ENCODE measurements around the gene PGAM1. TPM values are rescaled to one million over a fixed set of nuclear protein-coding genes. Genes with fewer than 3 reads are reported as not detected.
"Not testable (repeated sequence)": the region's sequence is repeated elsewhere in the genome, so short reads cannot be mapped to it uniquely, and the experiment has no call there.

Gene PGAM1
- total RNA-seq, 1 experiment from 2014 or later = 1,071 TPM

DNA sequence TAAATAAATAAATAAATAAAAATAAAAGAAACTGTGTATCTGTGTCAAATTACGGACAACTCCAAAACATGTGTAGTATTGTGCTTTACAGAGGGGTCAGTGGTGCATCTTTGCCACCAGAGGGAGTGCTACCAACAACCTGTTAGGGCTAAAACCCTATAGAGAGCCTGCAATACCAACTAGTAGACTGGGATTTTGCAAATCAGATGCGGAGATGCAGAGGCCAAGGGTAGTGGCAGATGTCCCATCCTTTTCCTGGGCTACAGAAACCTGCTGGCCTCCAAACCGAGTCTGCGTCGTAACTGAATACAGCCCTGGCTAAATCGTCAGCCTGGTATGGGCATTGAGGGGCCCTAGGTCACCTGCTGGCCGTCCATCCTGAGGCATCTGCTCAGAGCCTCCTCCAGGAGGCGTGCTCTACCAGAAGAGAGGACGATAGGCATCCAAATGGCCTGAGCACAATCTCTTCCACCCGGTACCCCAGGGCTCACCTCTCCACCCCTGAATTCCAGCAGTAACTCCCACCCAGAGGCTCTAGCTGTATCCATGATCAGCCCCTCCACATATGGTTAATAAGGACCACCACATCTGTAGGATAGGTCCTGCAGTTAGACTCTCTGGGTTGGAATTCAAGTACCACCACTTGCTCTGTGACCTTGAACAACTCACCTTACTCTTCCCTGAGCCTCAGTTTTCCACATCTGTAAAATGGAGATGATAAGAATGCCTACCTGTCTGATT is 18.6 kb upstream of the PGAM1 start:
- DNase-seq (ENCODE audit: low read depth) = peak; percentile 83

DNA sequence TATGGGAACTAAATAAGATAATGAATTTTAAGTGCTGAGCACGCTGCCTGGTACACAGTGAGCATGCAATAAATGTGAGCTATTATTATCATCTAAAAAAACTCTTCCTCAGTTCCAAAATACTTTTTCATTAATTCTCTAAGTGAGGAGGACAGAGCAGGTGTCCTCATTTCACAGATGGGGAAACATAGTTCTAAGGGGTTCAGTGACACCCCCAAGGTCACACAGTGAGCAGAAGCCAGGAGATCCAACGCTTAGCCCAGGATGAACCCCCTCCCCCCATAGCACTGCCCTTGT is 18.1 kb upstream of the PGAM1 start:
- DNase-seq (ENCODE audit: low read depth) = no peak

DNA sequence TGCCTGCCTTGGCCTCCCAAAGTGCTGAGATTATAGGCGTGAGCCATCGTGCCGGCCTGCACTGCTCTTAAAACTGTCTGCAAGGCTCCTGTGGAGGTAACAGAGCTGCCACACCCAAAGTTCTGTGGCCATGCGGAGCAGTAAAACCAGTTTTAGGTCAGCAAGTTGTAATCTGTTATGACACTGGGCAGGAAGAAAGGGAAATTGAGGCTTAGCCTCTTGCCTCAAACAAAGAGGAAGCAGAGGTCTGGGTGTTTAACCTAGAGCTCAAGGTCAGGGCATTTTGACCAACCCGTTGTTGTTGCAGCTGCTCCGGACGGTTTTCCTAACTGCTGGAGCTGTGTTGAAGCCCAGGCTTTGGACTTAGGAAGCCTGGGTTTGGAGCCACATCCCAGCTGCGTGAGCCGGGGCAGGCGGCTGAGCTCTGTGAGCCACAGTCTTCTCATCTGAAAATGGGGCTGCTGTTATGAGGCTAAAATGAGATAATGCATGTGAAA is 17.4 kb upstream of the PGAM1 start:
- no peak for DNase-seq (ENCODE audit: low read depth)

DNA sequence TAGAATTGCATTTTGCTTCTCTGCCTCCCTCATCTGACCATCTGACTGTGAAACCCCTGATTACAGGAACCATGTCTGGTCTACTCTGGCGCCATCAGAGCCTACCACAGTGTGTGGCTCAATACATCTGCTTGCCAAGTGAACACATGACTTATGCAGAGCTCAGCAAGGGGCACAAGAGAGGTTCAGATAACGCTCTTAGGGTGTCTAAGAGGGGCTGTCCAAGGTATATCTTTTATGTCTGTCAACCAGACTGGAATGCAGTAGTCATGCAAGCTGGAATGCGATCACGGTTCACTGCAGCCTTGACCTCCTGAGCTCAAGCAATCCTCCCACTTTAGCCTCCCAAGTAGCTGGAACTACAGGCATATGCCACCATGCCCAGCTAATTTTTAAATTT is 14.6 kb upstream of the PGAM1 start:
- peak; percentile 70 for DNase-seq (ENCODE audit: low read depth)

DNA sequence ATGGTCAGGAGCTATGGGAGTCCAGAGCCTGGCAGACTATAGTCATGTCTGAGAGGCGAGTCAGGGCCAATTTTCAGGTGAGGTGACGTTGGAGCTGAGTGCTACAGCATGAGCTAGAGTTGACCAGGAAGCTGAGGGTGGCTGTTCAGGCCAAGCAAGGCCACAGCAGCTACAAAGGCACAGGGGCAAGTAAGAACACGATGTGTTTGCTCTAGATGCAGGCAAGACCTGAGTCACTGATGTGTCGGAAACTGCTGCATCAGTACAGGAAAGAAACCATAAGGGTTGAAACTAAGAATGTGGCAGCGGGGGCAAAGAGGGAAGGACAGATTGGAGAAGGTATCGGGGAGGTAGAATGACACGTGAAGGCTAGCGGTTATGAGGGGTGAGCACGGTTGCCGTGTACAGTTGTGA is 13.1 kb upstream of the PGAM1 start:
- DNase-seq (ENCODE audit: low read depth) = peak; percentile 48

DNA sequence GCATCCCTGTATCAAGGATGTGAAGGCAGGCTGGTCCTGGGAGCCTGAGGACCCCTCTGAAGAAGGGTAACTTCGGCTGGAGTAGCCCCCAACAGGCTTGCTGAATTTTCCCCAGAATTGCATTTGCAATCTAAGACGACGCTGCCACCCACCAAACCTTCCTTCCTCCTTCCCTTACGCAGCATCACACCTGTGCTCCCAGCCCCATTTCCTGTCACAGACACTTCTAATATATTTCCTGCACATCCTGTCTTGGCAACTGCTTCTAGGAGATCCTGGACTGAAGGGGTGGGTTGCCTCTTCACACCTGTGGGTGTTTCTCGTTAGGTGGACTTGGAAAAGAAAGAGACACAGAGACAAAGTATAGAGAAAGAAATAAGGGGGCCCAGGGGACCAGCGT is 9.4 kb upstream of the PGAM1 start:
- DNase-seq (ENCODE audit: low read depth) = no peak

DNA sequence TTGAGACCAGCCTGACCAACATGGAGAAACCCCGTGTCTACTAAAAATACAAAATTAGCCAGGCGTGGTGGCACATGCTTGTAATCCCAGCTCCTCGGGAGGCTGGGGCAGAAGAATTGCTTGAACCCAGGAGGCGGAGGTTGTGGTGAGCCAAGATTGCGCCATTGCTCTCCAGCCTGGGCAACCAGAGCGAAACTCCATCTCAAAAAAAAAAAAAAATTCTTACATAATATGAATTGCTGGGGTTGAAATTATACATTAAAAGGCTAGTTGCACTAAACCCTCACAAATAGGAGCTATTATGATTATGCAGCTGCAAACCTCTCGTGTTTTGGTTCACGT is 2.3 kb upstream of the PGAM1 start:
- DNase-seq (ENCODE audit: low read depth) = not testable (repeated sequence)

DNA sequence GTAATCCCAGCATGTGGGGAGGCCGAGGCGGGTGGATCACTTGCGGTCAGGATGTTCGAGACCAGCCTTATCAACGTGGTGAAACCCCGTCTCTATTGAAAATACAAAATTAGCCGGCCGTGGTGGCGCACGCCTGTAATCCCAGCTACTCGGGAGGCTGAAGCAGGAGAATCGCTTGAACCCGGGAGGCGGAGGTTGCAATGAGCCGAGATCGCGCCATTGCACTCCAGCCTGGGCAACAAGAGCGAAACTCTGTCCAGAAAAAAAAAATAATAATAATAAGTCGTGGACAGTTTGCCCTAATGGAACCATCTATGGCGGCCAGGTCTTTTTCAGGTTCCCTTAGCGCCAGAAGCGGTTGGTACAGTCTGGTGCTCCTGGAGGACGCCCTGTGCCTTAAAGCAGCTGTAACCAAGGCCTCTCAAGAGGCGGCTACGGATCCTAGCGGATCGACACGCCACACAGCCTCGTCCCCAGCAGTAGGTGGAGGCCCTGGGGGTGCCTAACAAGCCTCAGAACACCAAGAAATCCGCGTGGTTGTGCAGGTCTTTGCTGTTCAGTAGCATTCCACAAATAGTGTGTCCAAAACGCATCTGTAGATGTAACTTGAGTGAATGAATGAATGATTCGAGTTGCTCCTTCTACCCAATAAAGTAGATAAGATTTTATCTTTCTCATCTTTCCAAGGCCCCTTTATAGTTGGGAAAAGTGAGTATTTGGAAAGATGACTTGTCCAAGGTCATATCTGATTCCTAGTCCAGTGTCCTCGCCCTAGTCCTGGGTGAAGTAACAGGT is 982 bp downstream of the PGAM1 start:
- DNase-seq (ENCODE audit: low read depth) = no peak

DNA sequence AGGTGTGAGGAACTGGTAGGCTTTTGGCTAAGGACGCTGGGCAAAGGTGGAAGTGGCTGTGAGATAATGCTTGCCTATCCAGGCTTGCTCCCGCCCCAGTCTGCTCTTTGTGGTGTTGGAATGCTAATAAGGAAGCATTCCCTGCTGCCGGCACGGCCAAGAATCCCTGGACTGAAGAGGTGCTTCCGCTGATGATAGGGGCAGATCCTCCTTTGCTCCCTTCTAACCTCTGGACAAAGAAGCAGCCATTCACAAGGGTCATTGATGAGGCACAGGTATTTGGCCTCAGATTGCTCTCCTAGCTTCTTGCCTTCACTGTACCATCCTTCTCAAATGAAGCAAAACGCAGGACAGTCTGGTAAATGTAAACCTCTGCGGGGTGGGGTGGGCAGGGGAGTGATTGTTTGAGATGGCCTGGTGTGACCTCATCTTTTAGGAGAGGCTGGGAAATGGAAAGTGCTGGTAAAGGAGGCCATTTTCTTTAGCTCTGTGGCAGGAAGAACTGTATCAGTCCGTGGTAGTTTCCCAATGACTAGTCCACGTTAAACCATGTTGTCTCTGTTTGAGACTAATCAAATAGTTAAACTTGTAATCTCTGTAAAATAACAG is 1.7 kb downstream of the PGAM1 start:
- peak; percentile 28 for DNase-seq (ENCODE audit: low read depth)

DNA sequence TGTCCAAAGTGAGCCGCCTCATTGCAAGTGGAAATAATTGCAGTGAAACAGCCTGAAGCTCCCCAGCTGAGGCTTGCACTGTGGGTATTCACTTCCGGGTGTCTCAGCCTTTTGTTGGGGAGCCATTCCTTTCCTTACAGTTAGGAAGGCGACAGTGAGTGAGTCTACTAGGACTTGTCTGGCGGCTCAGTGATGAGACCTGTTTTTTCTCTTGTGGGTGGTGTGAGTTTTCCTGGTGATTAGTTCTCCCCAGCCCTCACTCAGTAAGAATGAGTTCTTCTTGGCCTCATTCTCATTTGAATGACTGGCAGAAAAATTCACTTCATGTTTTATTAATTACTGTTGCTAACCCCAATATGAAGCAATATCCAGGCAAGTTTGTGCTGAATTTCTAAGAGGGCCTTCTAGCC is 2.6 kb downstream of the PGAM1 start:
- DNase-seq (ENCODE audit: low read depth) = no peak

DNA sequence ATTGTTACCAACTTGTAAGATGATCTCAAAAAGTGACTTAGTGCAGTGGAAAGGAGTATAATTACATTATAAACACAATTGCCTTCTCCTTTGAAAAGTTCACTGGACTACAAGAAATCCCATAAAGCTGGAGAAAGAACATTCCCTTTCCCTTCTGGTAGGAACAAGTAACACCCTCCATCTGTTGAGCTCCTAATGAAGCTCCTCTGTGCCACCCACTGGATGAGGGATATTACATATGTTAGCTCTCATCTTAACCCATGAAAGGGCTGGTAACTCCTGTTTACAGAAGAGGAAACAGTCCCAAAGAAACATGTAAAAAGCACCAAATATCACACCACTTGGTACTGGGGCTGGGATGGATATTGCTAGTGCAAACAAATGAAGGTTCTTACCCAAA is 8.1 kb downstream of the PGAM1 start:
- DNase-seq (ENCODE audit: low read depth) = no peak

DNA sequence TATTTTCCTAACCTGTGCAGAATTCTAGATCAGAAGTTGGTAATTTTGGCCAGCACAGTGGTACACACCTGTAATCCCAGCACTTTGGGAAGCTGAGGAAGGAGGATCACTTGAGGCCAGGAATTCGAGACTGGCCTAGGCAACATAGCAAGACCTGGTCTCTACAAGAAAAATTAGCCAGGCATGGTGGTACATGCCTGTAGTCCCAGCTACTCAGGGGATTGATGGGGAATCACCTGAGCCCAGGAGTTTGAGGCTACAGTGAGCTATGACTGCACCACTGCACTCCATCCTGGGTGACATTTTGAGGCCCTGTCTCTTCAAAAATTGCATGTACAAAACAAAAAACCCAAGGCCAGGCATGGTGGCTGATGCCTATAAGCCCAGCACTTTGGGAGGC is 8.6 kb downstream of the PGAM1 start:
- DNase-seq (ENCODE audit: low read depth) = no peak

DNA sequence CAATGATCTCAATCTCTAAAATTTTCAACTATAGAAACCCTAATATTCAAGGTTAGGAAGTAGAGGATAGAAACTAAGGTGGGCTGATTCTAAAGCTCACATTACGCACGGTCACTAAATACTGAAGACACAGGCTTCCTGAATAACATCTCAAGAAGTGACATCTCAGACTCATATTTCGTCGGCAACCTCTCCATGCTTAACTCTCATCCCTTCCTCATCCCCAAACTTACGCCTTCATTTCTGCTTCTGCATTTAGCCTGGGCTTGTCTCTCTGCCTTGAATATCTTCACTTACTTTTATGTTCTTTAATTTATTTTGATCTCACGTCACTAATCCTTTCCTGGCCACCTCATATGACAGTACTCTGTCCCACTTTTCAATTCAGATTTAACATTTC is 9.2 kb downstream of the PGAM1 start:
- no peak for DNase-seq (ENCODE audit: low read depth)

DNA sequence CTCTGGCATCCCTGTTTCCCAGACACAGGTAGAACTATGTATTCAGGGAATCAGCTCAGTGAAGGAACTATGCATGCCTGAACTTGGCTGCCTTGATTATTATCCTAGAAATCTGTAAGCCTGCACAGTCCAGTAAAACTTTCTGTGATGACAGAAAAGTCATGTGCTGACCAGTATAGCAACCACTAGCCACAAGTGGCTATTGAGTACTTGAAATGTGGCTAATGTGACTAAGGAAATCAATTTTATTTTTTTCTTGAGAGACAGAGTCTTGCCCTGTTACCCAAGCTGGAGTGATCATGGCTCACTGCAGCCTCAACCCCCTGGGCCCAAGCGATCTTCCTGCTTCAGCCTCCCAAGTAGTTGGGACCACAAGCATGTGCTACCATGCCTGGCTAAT is 16.3 kb downstream of the PGAM1 start:
- DNase-seq (ENCODE audit: low read depth) = no peak

DNA sequence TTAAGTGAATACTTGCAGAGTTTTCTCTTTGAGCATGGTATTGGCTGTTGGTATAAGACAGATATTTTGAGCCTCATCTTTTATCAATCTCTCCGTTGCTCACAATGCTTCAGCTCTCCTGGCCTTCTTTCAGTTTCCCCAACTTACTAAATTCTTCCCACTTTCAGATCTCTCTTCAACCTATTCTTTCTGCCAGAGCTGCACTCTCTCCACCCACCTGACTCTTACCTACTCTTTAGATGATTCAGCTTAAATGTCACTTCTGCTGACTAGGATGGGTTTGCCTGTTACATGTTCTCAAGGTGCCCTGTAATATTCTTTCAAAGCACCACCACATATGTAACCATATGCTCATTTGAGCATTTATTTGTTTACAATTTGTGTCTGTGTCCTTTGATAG is 18.2 kb downstream of the PGAM1 start:
- no peak for DNase-seq (ENCODE audit: low read depth)

DNA sequence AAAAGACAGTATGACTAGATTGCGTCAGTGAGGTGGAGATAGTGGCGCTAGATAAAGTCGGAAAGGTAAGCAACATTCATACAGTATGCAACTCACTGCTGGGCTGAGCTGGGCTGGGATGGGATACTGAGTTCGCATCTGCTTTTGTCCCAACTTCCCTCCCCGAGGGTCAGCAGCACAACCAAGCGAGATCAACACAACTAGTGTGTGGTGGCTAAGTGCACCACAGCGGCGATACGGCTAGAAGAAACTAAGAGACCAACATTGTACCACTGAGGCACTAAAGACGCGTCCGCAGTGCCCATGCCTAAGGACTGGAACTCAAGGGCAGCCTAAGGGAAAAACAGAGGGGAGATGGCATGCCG is 19.3 kb downstream of the PGAM1 start:
- no peak for DNase-seq (ENCODE audit: low read depth)

DNA sequence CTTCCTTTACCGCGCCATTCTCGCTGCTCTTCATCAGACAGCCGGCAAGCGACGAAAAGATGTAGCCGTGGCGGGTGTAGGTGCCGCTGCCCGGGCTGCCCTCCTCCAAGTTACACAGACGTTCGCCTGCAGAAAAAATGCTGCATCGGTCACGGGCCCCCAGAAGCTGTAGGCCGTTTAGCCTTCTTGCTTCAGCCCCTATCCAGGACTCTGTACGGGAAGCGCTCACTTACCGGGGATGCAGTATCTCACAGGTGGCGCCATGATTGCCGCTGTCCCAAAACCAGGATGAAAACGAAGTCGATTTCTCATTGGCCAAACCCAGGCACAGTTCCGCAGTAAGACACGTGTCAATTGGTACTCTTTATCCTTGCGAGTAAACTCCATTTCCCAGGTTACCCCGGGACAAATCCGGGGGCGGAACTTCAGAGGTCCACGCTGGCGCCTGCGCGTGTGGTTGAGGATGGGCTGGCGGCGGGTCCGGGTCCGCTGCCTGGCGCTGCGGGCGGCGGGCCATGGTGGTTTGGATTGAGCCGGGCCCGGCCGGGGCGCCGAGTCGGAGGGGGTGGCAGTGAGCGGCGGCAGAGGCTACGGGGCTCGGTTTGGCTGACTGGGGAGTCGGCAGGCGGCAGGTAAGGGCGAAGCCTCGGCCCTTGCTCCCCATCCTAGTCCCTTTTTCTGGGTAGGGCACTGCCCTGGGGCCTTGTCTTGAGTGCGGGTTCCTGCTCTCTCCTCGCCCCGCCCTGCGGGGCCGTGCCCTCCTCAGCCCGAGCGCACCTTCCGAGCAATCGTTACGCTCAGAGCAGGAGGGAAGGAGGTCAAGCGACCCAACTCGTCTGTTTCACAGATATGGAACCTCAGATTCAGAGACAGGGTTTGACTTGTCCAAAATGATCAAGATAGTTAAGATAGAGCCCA is 20.0 kb downstream of the PGAM1 start, which contains the start of the genes EXOSC1 and ZDHHC16:
Gene EXOSC1, minus strand, starts transcription at position 285 of the 918 bp plus-strand sequence. Its CDS starts 21 bp downstream, at position 264.
Gene ZDHHC16, plus strand, starts transcription at position 454 of the 918 bp plus-strand sequence. CDS start 5,501 bp downstream, outside the sequence.
- DNase-seq (ENCODE audit: low read depth) = peak; percentile 94

DNA sequence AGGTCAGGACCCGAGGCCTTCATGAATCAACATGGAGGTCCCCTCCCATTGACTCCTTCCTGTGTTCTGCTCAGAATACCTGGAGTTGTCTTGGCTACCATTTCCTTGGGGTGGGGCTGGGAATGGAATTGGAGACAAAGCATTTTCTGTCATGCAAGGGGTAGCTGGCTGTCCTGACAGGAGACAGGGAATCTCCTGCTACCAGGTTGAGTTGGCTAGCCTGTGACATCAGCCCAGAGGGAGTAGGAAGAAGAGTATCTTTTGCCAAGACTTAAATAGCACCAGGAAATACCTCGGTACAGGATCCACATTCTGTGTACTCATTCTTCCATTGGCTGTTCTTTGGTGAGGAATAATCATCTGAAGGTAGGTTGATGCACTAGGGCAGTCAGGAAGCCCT is 24.8 kb downstream of the PGAM1 start:
- DNase-seq (ENCODE audit: low read depth) = no peak

DNA sequence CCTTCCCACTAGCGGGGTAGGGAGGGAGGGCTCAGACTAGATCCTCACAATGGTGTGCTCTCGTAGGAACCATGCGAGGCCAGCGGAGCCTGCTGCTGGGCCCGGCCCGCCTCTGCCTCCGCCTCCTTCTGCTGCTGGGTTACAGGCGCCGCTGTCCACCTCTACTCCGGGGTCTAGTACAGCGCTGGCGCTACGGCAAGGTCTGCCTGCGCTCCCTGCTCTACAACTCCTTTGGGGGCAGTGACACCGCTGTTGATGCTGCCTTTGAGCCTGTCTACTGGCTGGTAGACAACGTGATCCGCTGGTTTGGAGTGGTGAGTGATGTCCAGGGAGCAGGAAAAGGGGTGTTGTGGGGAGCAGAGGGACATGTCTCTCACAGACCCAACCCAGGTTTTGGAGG is 25.6 kb downstream of the PGAM1 start:
- DNase-seq (ENCODE audit: low read depth) = no peak

DNA sequence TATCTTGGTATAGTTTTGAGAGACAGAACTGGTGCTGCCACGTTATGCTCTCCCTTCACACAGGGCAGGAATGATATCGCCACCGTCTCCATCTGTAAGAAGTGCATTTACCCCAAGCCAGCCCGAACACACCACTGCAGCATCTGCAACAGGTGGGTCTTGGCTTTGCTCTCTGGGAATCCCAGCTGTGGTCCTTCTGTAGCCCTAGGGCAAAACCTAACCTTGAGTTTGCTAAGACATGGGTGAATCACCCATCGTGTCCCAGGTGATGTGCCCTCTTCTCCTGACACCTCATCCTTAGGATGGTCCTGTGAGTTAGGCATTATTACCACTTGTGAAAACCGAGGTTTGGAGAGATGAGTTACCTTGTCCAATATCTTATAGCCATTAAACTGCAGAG is 26.4 kb downstream of the PGAM1 start:
- no peak for DNase-seq (ENCODE audit: low read depth)

DNA sequence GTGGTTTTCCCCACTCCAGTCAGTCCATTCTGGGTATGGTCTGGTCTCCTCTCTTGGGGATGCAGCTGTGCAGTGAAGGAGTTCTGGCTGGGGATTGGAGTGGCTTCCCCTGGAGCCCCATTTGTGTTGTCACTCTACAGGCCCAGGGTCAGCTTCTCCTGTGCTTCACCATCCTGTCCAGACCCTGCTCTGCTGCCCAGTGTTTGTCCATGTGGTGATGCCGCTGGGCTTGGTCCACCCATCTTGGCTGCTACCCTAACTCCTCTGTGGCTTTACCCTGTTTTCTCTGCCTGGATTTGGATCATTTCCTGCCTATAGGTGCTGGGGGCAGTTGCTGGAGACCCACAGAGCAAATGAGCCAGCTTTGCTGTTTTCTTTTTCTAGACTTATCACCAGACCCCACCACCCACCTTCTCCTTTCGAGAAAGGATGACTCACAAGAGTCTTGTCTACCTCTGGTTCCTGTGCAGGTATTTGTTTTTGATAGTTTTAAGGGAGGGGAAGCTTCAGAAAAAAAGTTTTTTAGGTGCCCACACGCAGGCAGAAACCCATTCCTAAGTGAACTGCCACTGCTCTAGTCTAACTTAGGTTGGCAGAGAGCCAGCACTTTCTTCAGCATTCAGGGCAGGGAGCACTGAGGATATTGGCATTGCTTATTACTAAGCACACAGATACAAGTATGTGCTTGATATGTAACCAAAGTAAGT is 28.5 kb downstream of the PGAM1 start:
- no peak for DNase-seq (ENCODE audit: low read depth)
